Endothelial cell of umbilical vein (primary cell): ENCODE results near the gene LAMA5. TPM values are rescaled to one million over a fixed set of nuclear protein-coding genes. Genes with fewer than 3 reads are reported as not detected.
A peak's percentile ranks its signal among the peaks of the same experiment; 100 is the strongest.

Source experiments
- BruUV-seq: library from RNA; stranded (reverse); fragments of 400-500 nt; replicated peaks from 2 replicates; lab custom pipeline; 2021; lab: Mats Ljungman, UMichigan
- CTCF ChIA-PET: fragments of 300-600, 350-600 bp; sonication (Branson Sonifier 250); formaldehyde crosslinking; loops from one replicate; lab custom pipeline; 2021; ENCODE audit warnings: antibody characterized with exemption, inconsistent platforms; lab: Charles Lee
- POLR2A ChIA-PET: fragments of 300-600, 350-600 bp; sonication (Branson Sonifier 250); formaldehyde crosslinking; loops from one replicate; lab custom pipeline; 2021; ENCODE audit warnings: antibody characterized with exemption, inconsistent platforms; lab: Charles Lee
- DNase-seq: peaks from one replicate; pipeline ENCODE4 v3.0.0-alpha.2; 2011; ENCODE audit warnings: low read depth, low spot score
- FAIRE-seq: peaks from 2 replicates; lab custom pipeline; 2011; peaks lifted over from hg19 to GRCh38; lab: Jason Lieb, UNC
- H2AFZ ChIP-seq: 2 replicates; pipeline ENCODE4 v1.6.0; 2012; ENCODE audit warnings: low read depth, low read length, control low read depth, inconsistent platforms
- H3K27ac ChIP-seq: 2 replicates; pipeline ENCODE4 v1.5.1; 2011; ENCODE audit warnings: low read depth, mild to moderate bottlenecking, control low read depth, low read length, moderate library complexity; ENCODE audit not compliant: insufficient read depth
- H3K27me3 ChIP-seq, 2 experiments: 2 replicates each; pipeline versions ENCODE4 v1.6.0 to v1.6.1; 2011; ENCODE audit warnings: low read length in 2 of 2, mixed read lengths in 1 of 2; ENCODE audit not compliant: control insufficient read depth in 2 of 2, insufficient read depth in 2 of 2
- H3K36me3 ChIP-seq, 2 experiments: 2 replicates in 1 of 2; 3 replicates in 1 of 2; pipeline ENCODE4 v1.5.1; 2011; ENCODE audit warnings: low read length in 2 of 2, mild to moderate bottlenecking in 1 of 2, moderate library complexity in 1 of 2; ENCODE audit not compliant: control insufficient read depth in 2 of 2, insufficient read depth in 2 of 2; ENCODE audit errors: extremely low read depth in 1 of 2
- H3K4me1 ChIP-seq: 3 replicates; pipeline ENCODE4 v1.5.1; 2011; ENCODE audit warnings: mild to moderate bottlenecking, low read length; ENCODE audit not compliant: control insufficient read depth, insufficient read depth; ENCODE audit errors: extremely low read depth
- H3K4me2 ChIP-seq: 2 replicates; pipeline ENCODE4 v1.6.1; 2011; ENCODE audit warnings: low read length, control low read depth, mixed read lengths; ENCODE audit not compliant: insufficient read depth
- H3K4me3 ChIP-seq, 3 experiments: fragments of 200-600 bp in 1 of 3; sonication (generic), shearing (Covaris generic) in 1 of 3; replicated peaks in 1 of 3; 2 replicates each; pipeline ENCODE4 v1.5.1; 2011 to 2016; ENCODE audit warnings: control low read depth in 3 of 3, low read length in 3 of 3, mild to moderate bottlenecking in 2 of 3, inconsistent platforms in 1 of 3, low read depth in 1 of 3, moderate library complexity in 1 of 3; ENCODE audit not compliant: insufficient read depth in 1 of 3
- H3K79me2 ChIP-seq: 2 replicates; pipeline ENCODE4 v1.6.0; 2012; ENCODE audit warnings: low read length, inconsistent platforms; ENCODE audit not compliant: control insufficient read depth, insufficient read depth
- H3K9ac ChIP-seq: replicated peaks from 2 replicates; pipeline ENCODE3; 2011; ENCODE audit warnings: low read length, control low read depth; ENCODE audit not compliant: insufficient read depth; ENCODE audit errors: extremely low read depth
- H3K9me1 ChIP-seq: replicated peaks from 3 replicates; pipeline ENCODE4 v1.6.0; 2011; ENCODE audit warnings: mild to moderate bottlenecking, low read length; ENCODE audit not compliant: control insufficient read depth, insufficient read depth; ENCODE audit errors: extremely low read depth
- H3K9me3 ChIP-seq: replicated peaks from 2 replicates; pipeline ENCODE4 v1.5.1; 2012; ENCODE audit warnings: low read length, inconsistent platforms; ENCODE audit not compliant: control insufficient read depth, insufficient read depth
- H4K20me1 ChIP-seq: replicated peaks from 2 replicates; pipeline ENCODE3; 2011; ENCODE audit warnings: mild to moderate bottlenecking, low read length; ENCODE audit not compliant: control insufficient read depth, insufficient read depth; ENCODE audit errors: extremely low read depth
- EZH2 ChIP-seq: IDR thresholded peaks from 2 replicates; pipeline ENCODE4 v1.6.1; 2012; ENCODE audit warnings: borderline replicate concordance, low read depth, mild to moderate bottlenecking, moderate library complexity, low read length, inconsistent platforms; ENCODE audit not compliant: severe bottlenecking
- FOS ChIP-seq: IDR thresholded peaks from 2 replicates; pipeline ENCODE4 v1.6.1; 2011; ENCODE audit warnings: mild to moderate bottlenecking, low read length, moderate library complexity, borderline replicate concordance; ENCODE audit not compliant: insufficient read depth
- GATA2 ChIP-seq: IDR thresholded peaks from 2 replicates; pipeline ENCODE4 v1.7.0; 2011; ENCODE audit warnings: low read depth, mild to moderate bottlenecking, moderate library complexity, mixed read lengths, low read length; ENCODE audit not compliant: insufficient read length, insufficient read depth
- JUN ChIP-seq: IDR thresholded peaks from 2 replicates; pipeline ENCODE4 v1.6.1; 2011; ENCODE audit warnings: borderline replicate concordance, low read depth; ENCODE audit not compliant: insufficient read length, insufficient read depth
- MYC ChIP-seq: IDR thresholded peaks from one replicate; pipeline ENCODE4 v1.6.1; 2011; ENCODE audit warnings: mild to moderate bottlenecking, low read depth, low read length
- POLR2A ChIP-seq: IDR thresholded peaks from 2 replicates; pipeline ENCODE4 v1.6.1; 2012; ENCODE audit warnings: low read depth, mild to moderate bottlenecking, control low read depth, low read length
- POLR2AphosphoS5 ChIP-seq: IDR thresholded peaks from 2 replicates; pipeline ENCODE4 v1.6.1; 2012; ENCODE audit warnings: low read depth, mild to moderate bottlenecking, control low read depth, low read length, moderate library complexity; ENCODE audit not compliant: insufficient read depth
- dilution Hi-C: fragments of 300-500 bp; cut with MboI; formaldehyde crosslinking; loops from one replicate; pipeline ENCODE4 v1.15.0; 2019; ENCODE audit warnings: low sequenced_read_pairs; ENCODE audit not compliant: extremely low pct_ligation_motif_present
- intact Hi-C: fragments of 100-400 bp; cut with micrococcal nuclease; formaldehyde crosslinking; loops from one replicate; pipeline ENCODE4 v1.10.0; 2022
- polyA plus RNA-seq, 4 experiments: library from polyadenylated mRNA; depleted of rRNA in 3 of 4; stranded (reverse) in 3 of 4; unstranded in 1 of 4; fragments of >200 nt; gene quantifications; 2 replicates each; pipeline versions ENCODE4 v1.2.1 to v1.2.3, GENCODE V29; 2011 to 2012; ENCODE audit warnings: missing spikeins in 1 of 4
- total RNA-seq: library from RNA; stranded (reverse); gene quantifications from 2 replicates; pipeline ENCODE4 v1.2.3, GENCODE V29; 2021
- TF ChIP-seq, protein P1 (sequence below), 2 donors: IDR thresholded peaks; 1 replicate in 1 of 2; 2 replicates in 1 of 2; pipeline ENCODE4 v1.5.1; 2011; ENCODE audit warnings: low read length in 2 of 2, mild to moderate bottlenecking in 2 of 2, moderate library complexity in 2 of 2, control low read depth in 1 of 2, inconsistent platforms in 1 of 2, low read depth in 1 of 2; ENCODE audit not compliant: insufficient read depth in 1 of 2; ENCODE audit errors: extremely low read depth in 1 of 2
- TF ChIP-seq, protein P2 (sequence below): IDR thresholded peaks from 2 replicates; pipeline ENCODE4 v1.6.1; 2011; ENCODE audit not compliant: insufficient read depth, insufficient read length

LAMA5 gene
- total and polyA plus RNA-seq, 2 donors (not counting 3 experiments of a cell fraction or from before 2014, with no cell fraction given): 24.0 to 145 TPM

DNA sequence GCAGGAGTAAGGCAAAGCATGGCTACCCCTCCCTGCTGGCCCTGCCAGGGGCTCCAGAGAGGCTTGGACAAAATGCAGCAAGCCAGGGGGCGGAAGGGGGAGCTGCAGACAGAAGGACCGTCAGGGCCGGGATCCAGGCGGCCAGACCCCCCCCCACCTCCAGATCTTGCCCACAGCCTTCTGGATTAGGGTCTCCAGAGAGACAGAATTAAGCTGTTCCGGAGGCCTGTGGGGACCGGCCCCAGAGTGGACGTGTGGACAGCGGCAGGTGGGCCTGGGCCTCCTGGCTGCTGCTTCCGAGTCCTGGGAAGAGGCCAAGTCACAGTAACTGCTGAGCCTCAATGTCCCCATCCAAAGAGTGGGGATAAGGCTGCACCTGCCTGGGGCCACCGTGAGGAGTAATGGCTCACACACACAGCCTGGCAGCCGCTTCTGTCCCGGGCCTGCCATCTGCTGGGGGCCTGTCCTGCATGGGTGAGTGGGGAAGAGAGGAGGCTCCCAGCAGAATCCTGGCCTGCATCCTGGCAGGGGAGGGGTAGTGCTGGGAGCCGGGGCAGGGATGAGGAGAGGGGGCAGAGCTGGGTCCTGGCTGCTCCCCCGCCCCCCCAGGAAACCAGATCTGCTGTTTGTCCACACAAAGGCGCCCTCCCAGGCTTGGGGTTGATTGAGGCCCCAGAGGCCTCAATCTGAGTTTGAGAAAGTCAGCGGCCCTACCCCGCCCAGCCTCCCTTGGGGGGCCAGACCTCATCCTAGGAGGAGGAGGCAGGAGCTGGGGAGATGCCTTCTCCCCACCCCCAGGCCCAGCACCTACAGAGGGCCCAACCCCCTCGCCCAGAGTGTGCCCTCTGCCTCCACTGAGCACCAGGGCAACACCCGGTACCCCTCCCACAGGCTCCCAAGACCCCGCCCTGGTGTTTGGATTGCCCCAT lies 3.9 kb downstream of the LAMA5 start:
- Histone ChIP-seq H3K4me2 (no peak overlapping the region), H3K4me1 (peaks cover 58% of the 10 kb centered on the region), H3K9me1 (no peaks in the 10 kb centered on the region), H2AFZ (no peak overlapping the region), H3K27me3 (no peaks in the 10 kb centered on the region), H3K4me3 (no peak overlapping the region), H3K79me2 (peaks cover 62% of the 10 kb centered on the region), H3K9me3 (no peaks in the 10 kb centered on the region), H3K27ac (peak overlapping the region; percentile 85), H3K36me3 (no peaks in the 10 kb centered on the region), H3K9ac (peak overlapping the region; percentile 40), H4K20me1 (no peaks in the 10 kb centered on the region)
- CTCF ChIA-PET: interaction anchor here (0.9 to 9.9 kb wide), 5 partner anchors 14 to 60 kb away, joined by 3 to 179 read pairs (median 12); partner anchors contain the start of gene ADRM1
- dilution Hi-C loops (no loop called here), intact Hi-C loops (no loop called here)
- POLR2A ChIA-PET: no interaction called here
- BruUV-seq: no TSS peak
- FAIRE-seq (no peak), DNase-seq (no peak)
- TF ChIP-seq, protein P1, sequence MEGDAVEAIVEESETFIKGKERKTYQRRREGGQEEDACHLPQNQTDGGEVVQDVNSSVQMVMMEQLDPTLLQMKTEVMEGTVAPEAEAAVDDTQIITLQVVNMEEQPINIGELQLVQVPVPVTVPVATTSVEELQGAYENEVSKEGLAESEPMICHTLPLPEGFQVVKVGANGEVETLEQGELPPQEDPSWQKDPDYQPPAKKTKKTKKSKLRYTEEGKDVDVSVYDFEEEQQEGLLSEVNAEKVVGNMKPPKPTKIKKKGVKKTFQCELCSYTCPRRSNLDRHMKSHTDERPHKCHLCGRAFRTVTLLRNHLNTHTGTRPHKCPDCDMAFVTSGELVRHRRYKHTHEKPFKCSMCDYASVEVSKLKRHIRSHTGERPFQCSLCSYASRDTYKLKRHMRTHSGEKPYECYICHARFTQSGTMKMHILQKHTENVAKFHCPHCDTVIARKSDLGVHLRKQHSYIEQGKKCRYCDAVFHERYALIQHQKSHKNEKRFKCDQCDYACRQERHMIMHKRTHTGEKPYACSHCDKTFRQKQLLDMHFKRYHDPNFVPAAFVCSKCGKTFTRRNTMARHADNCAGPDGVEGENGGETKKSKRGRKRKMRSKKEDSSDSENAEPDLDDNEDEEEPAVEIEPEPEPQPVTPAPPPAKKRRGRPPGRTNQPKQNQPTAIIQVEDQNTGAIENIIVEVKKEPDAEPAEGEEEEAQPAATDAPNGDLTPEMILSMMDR (IDR thresholded peaks at IDR 0.05; ENCODE audit: extremely low read depth in 1 of 2, insufficient read depth in 1 of 2, low read depth in 1 of 2, low read length in 2 of 2): no peak

DNA sequence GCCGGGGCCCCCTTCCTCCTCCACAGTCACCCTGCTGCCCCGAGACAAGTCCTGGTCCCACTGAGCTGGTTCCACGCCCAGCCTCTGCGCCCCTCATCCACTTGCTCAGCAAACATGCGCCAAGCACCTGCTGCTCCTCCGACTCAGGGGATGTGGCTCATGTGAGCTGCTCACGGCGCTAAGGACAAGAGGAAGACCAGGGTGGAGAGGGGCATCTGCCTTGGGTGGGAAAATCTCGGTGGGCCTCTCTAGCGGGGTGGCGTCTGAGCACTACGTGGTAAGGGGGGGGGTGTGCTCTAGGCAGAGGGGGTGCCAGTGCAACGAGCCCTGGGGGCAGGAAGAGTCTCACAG lies 4.5 kb downstream of the LAMA5 start:
- Histone ChIP-seq H4K20me1 (no peaks in the 10 kb centered on the region), H3K27ac (no peak overlapping the region), H3K9me1 (no peaks in the 10 kb centered on the region), H3K27me3 (no peaks in the 10 kb centered on the region), H3K79me2 (peaks cover 67% of the 10 kb centered on the region), H3K4me2 (no peak overlapping the region), H2AFZ (no peak overlapping the region), H3K9ac (no peak overlapping the region), H3K4me1 (peaks cover 61% of the 10 kb centered on the region), H3K36me3 (no peaks in the 10 kb centered on the region), H3K9me3 (no peaks in the 10 kb centered on the region), H3K4me3 (no peak overlapping the region)
- ChIA-PET CTCF (interaction anchor here (9.9 kb wide), 1 partner anchor 16 kb away, joined by 179 read pairs; no protein-coding TSS in a partner anchor), POLR2A (no interaction called here)
- DNase-seq: no peak
- BruUV-seq: no TSS peak
- dilution Hi-C loops: no loop called here
- no peak for FAIRE-seq
- TF ChIP-seq EZH2 (no peak), FOS (no peak), GATA2 (no peak), POLR2AphosphoS5 (no peak), MYC (no peak), POLR2A (no peak), JUN (no peak)
- TF ChIP-seq, protein P2, sequence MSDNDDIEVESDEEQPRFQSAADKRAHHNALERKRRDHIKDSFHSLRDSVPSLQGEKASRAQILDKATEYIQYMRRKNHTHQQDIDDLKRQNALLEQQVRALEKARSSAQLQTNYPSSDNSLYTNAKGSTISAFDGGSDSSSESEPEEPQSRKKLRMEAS: no peak
- TF ChIP-seq, protein P1 (IDR thresholded peaks at IDR 0.05; ENCODE audit: extremely low read depth in 1 of 2, insufficient read depth in 1 of 2, low read depth in 1 of 2, low read length in 2 of 2): no peak
- intact Hi-C loops: no loop called here
